Muscle of arm (tissue), 12 donors: Measurements from ENCODE around the gene WFDC12. TPM values are rescaled to one million over a fixed set of nuclear protein-coding genes. Genes with fewer than 3 reads are reported as not detected.

Experiments
- DNase-seq: peaks from one replicate; pipeline ENCODE4 v3.0.0-alpha.2; 2013
- polyA plus RNA-seq, 12 donors: library from polyadenylated mRNA; unstranded; fragments of 120-200 nt; gene quantifications; one replicate each; pipeline ENCODE4 v1.2.1, GENCODE V29; 2013; ENCODE audit not compliant: insufficient read length in 12 of 12

WFDC12 gene
- polyA plus RNA-seq, 12 donors = not detected

DNA sequence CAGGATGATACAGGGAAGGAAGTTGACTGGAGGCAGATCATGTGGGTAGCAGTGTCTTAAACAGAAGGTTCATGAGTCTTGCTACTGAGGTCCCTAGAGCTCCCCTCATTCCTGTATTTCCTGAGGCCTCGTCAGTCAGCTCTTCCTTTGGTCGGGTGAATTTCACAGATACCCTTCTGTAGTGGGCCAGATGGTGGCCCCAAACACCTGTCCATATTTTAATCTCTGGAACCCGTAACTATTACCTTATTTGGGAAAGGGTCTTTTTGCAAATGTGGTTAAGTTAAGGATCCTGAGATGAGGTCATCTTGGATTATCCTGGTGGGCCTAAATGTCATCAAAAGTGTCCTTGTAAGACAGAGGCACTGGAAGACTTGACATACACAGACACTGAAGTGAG, 32.9 kb downstream of the WFDC12 start:
- no peak for DNase-seq

DNA sequence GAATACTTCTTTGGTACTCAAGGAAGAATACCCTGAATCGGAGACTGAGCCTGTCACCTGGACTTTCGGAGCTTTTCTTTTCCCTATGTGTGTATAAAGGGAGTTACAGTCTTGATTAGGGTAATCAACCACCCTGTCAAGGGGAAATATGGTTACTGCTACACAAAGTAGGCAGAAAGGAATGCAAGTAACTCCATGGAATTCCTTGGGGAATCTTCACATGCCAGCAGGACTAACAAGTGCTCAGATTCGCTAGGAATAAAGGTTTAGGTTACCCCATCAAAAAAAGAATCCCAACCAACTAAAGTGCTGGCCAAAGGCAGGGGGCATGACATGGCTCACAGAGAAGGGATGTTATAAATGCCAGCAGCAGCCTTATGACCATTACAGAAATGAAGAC, 33.8 kb downstream of the WFDC12 start:
- DNase-seq = no peak

DNA sequence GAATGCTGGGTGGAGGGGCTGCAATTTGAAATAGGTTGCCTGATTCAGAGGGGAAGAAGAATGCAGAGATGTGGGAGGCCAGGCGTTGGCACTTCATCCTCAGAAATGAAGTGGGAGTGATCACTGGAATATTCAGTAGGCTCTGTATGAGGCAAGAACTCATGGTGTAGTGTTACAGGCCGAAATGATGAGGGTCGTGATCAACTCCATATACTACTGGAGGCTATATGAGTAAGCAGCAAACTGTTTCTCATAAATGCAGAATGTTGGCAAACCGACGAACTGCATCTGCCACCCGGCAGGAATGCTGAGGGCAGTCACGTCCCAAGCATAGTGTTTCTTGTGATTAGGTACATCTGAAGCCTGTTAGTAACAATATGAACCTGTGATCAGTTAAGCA, 36.0 kb downstream of the WFDC12 start:
- no peak for DNase-seq

DNA sequence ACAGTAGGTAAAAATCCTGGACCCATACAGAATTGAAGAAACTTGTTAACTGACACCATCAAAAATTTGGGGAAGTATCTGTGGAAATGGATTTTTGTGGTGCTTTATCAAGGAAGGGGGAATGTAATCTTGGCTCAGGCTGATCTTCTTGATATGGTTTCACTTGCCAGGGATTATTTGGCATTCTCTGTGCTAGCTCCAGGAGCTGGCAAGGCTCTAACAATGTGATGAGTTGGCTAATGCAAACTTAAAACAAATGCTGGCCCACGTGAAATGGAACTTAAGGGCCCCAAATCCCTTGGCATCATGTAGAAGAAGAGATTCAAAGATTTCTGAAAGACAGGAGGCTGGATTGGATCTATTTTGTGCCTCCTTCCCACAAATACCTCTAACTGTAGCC, 36.5 kb downstream of the WFDC12 start:
- no peak for DNase-seq

DNA sequence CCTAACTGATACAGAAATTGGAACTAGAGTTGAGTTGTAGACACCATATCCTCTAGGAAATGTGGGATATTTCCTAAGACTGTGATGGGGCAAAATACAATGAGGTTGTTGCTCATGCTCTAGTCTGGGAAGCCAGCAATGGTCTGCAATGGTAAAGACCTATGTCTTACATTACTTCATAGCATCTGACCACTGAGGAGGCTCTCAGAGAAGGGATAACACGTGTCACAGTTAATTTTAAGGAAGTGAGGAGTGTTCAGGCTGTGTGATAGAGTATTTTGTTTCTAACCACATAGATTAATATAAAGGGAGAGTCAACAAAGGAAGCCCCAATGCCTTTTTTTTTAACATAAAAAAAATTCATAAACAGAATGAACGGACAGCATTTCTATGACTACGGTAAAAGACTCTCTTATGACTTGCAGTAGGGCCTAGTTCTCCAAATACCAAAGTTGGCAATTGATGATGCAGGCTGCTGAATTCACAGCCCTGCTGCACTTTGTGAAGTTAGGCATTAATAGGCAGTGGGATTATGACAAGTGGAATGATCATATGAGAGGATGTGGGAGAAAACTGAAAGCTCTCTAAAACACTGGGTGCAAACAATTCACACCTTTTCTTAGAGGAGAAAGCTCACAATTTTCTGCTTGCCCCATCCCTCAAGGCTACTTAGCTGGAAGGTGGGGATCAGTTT, 37.0 kb downstream of the WFDC12 start:
- DNase-seq = no peak

DNA sequence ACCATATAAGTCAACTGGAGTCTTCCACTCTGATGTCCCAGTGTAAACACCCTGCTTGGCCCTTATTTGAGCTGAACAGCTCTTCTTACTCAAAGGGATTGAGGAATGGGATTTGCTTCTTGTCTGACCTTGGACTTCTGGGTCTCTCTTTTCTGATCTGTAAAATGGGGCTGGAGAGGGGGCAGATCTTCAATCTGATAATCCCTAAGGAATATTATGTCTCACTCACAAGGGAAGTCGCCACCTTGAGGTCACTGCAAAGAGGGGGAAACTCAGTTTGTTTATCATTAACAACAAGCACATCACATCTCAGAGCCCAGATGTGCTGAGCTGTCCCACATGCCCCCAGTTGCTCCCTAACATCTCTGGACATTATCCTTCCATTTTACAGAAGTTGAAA, 38.4 kb downstream of the WFDC12 start:
- DNase-seq = no peak

DNA sequence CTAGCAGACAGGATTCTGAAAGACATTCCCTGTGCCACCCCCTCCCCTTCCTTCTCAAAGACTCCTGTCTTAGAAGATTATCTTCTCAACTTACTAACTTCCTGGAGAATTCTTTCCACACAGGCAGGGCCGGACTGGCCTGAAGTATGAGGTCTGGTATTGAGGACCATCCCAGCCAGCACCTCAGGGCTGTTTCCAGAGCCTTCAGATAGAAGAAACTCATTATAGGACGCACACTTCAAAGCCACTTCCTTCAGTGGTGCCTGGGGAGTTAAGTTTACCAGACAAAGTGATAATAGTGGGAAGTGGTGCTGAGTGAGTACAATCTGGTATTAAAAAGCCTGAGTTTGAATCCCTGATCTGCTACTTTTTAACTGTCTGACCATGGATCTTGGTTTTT, 39.0 kb downstream of the WFDC12 start:
- no peak for DNase-seq

DNA sequence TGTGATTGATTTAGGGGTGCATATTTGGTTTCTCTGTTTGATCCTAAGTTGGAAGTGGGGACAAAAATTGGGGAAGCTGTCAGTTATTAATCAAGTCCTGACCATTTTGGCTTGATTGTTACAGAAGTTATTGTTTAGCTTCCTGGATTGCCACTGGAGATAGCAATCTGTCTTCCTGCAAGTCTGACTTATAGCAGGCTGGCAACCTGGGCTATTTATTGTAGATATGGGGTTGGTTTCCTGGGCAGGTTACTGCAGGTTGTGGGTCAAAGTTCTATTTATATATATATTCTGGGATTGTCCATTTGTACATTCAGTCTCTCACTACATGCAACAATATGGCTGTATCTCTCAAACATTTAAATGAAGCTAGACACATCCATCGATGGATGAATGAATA, 41.1 kb downstream of the WFDC12 start:
- DNase-seq = no peak

DNA sequence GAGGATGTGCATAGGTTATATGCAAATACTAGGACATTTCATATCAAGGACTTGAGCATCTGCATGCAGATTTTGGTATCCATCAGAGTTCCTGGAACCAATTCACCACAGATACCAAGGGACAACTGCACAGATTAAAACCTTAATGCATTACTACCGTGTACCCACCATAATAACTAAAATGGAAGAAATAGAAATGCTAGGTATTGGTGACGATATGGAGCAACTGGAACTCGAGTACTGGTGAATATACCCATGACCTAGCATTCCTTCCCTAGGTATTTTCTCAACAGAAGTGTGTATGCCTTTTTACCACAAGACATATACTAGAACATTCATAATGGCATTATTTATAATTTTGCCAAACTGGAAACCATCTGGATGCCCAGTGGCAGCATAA, 41.8 kb downstream of the WFDC12 start:
- no peak for DNase-seq

DNA sequence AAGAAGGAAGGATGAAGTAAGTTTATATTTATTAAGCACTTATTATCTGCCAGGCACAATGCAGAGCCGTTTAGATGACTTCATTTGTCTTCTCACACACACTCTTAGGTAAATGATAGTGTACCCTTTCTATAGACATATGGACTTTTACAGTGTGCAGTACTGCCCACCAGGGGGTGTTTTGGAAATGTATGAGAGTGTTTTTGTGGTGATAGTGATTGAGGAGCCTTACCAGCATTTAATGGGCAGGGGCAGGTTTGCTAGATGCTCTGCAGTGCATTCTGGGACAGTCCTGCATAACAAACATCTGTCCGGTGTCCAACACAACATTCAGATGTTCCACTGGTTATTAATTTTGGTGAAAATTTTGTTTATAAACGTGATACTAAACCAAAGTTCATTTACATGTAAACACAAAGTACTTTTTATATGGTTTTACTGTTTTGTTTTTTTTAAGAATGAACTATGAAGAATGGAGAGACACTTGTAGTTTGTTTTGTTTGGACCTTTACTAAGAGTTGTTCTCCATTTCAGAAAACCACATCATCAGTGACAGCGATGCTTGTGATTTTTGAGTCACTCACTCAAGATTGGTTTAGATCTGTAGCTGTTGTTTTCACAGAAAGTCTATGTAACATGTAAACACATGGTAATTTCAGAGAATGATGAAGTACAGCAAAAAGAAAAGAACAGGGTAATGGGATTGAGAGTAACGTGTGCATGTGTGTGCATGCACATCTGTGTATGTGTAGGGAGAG, 43.2 kb downstream of the WFDC12 start:
- DNase-seq = no peak

DNA sequence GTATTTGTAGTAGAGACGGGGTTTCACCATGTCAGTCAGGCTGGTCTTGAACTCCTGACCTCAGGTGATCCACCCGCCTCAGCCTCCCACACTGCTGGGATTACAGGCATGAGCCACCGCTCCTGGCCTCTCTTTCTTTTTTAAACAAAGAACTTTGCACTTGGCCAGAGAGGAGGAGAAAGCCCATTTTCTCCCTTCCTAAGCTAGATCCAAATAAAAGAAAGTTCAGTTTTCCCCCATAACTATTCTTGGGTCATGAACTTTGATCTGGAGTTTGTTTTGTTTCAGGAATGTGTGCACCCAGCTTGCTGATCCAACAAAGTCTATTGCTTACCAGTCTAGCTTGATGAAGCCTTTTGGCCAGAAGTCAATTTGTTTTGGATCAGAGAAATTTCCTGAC, 46.7 kb downstream of the WFDC12 start:
- DNase-seq = no peak

Other genes with a start within 250 kb of the WFDC12 start
- gene YWHAB, start 238.8 kb downstream of the WFDC12 start, polyA plus RNA-seq = 1,000 to 10,000 TPM in 1 of 12 donors, 100 to 1,000 TPM in 9, 10 to 100 TPM in 2; 99.3 to 1,405 (median 119) TPM
- 10 to 100 TPM in 10 of 12 donors, 1 to 10 TPM in 1, not detected in 1; 9.3 to 68.5 (median 12.1) TPM for gene PABPC1L, start 214.4 kb downstream of the WFDC12 start, polyA plus RNA-seq
- 10 to 100 TPM in 11 of 12 donors, not detected in 1; 12.1 to 19.1 (median 13.7) TPM for gene TOMM34, start 164.1 kb downstream of the WFDC12 start, polyA plus RNA-seq
- gene STK4, start 158.0 kb downstream of the WFDC12 start, polyA plus RNA-seq = 10 to 100 TPM in 9 of 12 donors, 1 to 10 TPM in 2, not detected in 1; 8.0 to 19.5 (median 11.2) TPM
- under 1 TPM in 6 of 12 donors, not detected in 6; 0.03 to 0.55 (median 0.08) TPM for gene KCNS1, start 23.3 kb downstream of the WFDC12 start, polyA plus RNA-seq
- gene WFDC5, start 9.3 kb downstream of the WFDC12 start, polyA plus RNA-seq = 1 to 10 TPM in 1 of 12 donors, under 1 TPM in 2, not detected in 9; 0.30 to 3.6 (median 0.54) TPM
- under 1 TPM in 2 of 12 donors, not detected in 10; 0.30 to 0.40 TPM for gene PI3, start 50.4 kb upstream of the WFDC12 start, polyA plus RNA-seq
- not detected for gene SEMG1, start 82.6 kb upstream of the WFDC12 start, polyA plus RNA-seq
- not detected for gene SEMG2, start 96.9 kb upstream of the WFDC12 start, polyA plus RNA-seq
- gene SLPI, start 130.1 kb upstream of the WFDC12 start, polyA plus RNA-seq = 1 to 10 TPM in 4 of 12 donors, not detected in 8; 1.0 to 2.2 (median 1.3) TPM
- gene RBPJL, start 182.4 kb upstream of the WFDC12 start, polyA plus RNA-seq = not detected
- gene MATN4, start 183.8 kb upstream of the WFDC12 start, polyA plus RNA-seq = under 1 TPM in 10 of 12 donors, not detected in 2; 0.23 to 0.85 (median 0.43) TPM
- gene SDC4, start 224.0 kb upstream of the WFDC12 start, polyA plus RNA-seq = 10 to 100 TPM in 4 of 12 donors, 1 to 10 TPM in 7, not detected in 1; 6.8 to 21.4 (median 9.6) TPM
- gene SYS1, start 238.7 kb upstream of the WFDC12 start, polyA plus RNA-seq = 10 to 100 TPM in 11 of 12 donors, not detected in 1; 13.7 to 24.6 (median 15.6) TPM